ENCODE data around the gene PEX11A.
"Not testable (repeated sequence)": the region's sequence is repeated elsewhere in the genome, so short reads cannot be mapped to it uniquely, and the experiment has no call there.

The PEX11A gene

GRCh38 chr15:89690276-89691218 is at the start of gene PEX11A, which contains the start of gene WDR93:
PEX11A (minus strand) TSS chr15:89690754; CDS start chr15:89690632, 122 bp downstream.
WDR93 (plus strand) TSS chr15:89690811; CDS start chr15:89701747, 10,936 bp downstream.
- DNase-seq (ENCODE audit: low read depth in 3 of 3) = peak; percentile 57 to 78 (median 64)

- DNase-seq (ENCODE audit: low read depth in 3 of 3) = peak; percentile 18 to 54 (median 35)
Observed at GRCh38 chr15:89740137-89740536, 49.6 kb upstream of the PEX11A start.

GRCh38 chr15:89735773-89736172 is 45.2 kb upstream of the PEX11A start:
- no peak for DNase-seq (ENCODE audit: low read depth in 3 of 3)

- DNase-seq (ENCODE audit: low read depth in 3 of 3) = no peak
Observed at GRCh38 chr15:89732451-89733172, 42.1 kb upstream of the PEX11A start.

- DNase-seq (ENCODE audit: low read depth in 3 of 3) = no peak
Observed at GRCh38 chr15:89731275-89731674, 40.7 kb upstream of the PEX11A start.

GRCh38 chr15:89728254-89728653 is 37.7 kb upstream of the PEX11A start:
- no peak for DNase-seq (ENCODE audit: low read depth in 3 of 3)

- no peak for DNase-seq (ENCODE audit: low read depth in 3 of 3)
Observed at GRCh38 chr15:89725064-89725463, 34.5 kb upstream of the PEX11A start.

- DNase-seq (ENCODE audit: low read depth in 3 of 3) = no peak
Observed at GRCh38 chr15:89724621-89725020, 34.1 kb upstream of the PEX11A start.

GRCh38 chr15:89723031-89723430 is 32.5 kb upstream of the PEX11A start:
- no peak for DNase-seq (ENCODE audit: low read depth in 3 of 3)

GRCh38 chr15:89714775-89715174 is 24.2 kb upstream of the PEX11A start:
- DNase-seq (ENCODE audit: low read depth in 3 of 3) = no peak

- DNase-seq (ENCODE audit: low read depth in 3 of 3) = no peak
Observed at GRCh38 chr15:89707577-89707976, 17.0 kb upstream of the PEX11A start.

GRCh38 chr15:89704411-89704810 is 13.9 kb upstream of the PEX11A start:
- no peak for DNase-seq (ENCODE audit: low read depth in 3 of 3)

GRCh38 chr15:89695198-89695597 is 4.6 kb upstream of the PEX11A start:
- DNase-seq (ENCODE audit: low read depth in 3 of 3) = no peak

- DNase-seq (ENCODE audit: low read depth in 3 of 3) = no peak
Observed at GRCh38 chr15:89693696-89694095, 3.1 kb upstream of the PEX11A start.

- no peak for DNase-seq (ENCODE audit: low read depth in 3 of 3)
Observed at GRCh38 chr15:89693091-89693490, 2.5 kb upstream of the PEX11A start.

- not testable (repeated sequence) for DNase-seq (ENCODE audit: low read depth in 3 of 3)
Observed at GRCh38 chr15:89689930-89690275, 651 bp downstream of the PEX11A start.

GRCh38 chr15:89686522-89686921 is 4.0 kb downstream of the PEX11A start:
- no peak for DNase-seq (ENCODE audit: low read depth in 3 of 3)

- DNase-seq (ENCODE audit: low read depth in 3 of 3) = no peak
Observed at GRCh38 chr15:89685995-89686394, 4.6 kb downstream of the PEX11A start.

GRCh38 chr15:89681146-89681545 is 9.4 kb downstream of the PEX11A start:
- DNase-seq (ENCODE audit: low read depth in 3 of 3) = no peak

GRCh38 chr15:89680282-89680873 is 10.2 kb downstream of the PEX11A start:
- no peak for DNase-seq (ENCODE audit: low read depth in 3 of 3)

- no peak for DNase-seq (ENCODE audit: low read depth in 3 of 3)
Observed at GRCh38 chr15:89679212-89679611, 11.3 kb downstream of the PEX11A start, which contains the start of gene PLIN1. PLIN1 (minus strand) TSS chr15:89679367; CDS start chr15:89677489, 1,878 bp downstream.

GRCh38 chr15:89677381-89677780 is 13.2 kb downstream of the PEX11A start:
- no peak for DNase-seq (ENCODE audit: low read depth in 3 of 3)

All from stimulated activated CD4-positive, alpha-beta T cell treated with anti-CD3 and anti-CD28 coated beads, TNF-alpha, amount 100 ng/mL, for 24 hours (primary cell).